GM18498 (cell line): Measurements from ENCODE around the gene GSTM1.
"Not testable (repeated sequence)": the region's sequence is repeated elsewhere in the genome, so short reads cannot be mapped to it uniquely, and the experiment has no call there.

Experiments used
- ATAC-seq: cut with Tn5 transposase; IDR thresholded peaks from one replicate; pipeline ENCODE4 v1.9.1; 2021; ENCODE audit warnings: mild to moderate bottlenecking, moderate library complexity; ENCODE audit not compliant: unreplicated experiment

Gene GSTM1

GRCh38 chr1:109659997-109660690 lies 27.5 kb upstream of the GSTM1 start:
- ATAC-seq, result no peak

GRCh38 chr1:109660691-109661026 lies 27.0 kb upstream of the GSTM1 start:
- not testable (repeated sequence) for ATAC-seq

- ATAC-seq, result no peak
These were observed 26.2 kb upstream of the GSTM1 start for GRCh38 chr1:109661391-109661790.

GRCh38 chr1:109664671-109665070 lies 22.9 kb upstream of the GSTM1 start:
- no peak for ATAC-seq

GRCh38 chr1:109667452-109668122 lies 20.0 kb upstream of the GSTM1 start, which contains the start of gene GSTM2:
Gene GSTM2, plus strand, starts transcription at chr1:109668057. Its CDS starts 59 bp downstream, at chr1:109668116.
- peak; percentile 99 for ATAC-seq

- ATAC-seq, result no peak
These were observed 19.4 kb upstream of the GSTM1 start for GRCh38 chr1:109668123-109668775.

GRCh38 chr1:109669246-109669948 lies 18.2 kb upstream of the GSTM1 start:
- no peak for ATAC-seq

GRCh38 chr1:109669949-109670302 lies 17.7 kb upstream of the GSTM1 start:
- not testable (repeated sequence) for ATAC-seq

GRCh38 chr1:109671067-109671466 lies 16.6 kb upstream of the GSTM1 start:
- no peak for ATAC-seq

- not testable (repeated sequence) for ATAC-seq
These were observed 13.8 kb upstream of the GSTM1 start for GRCh38 chr1:109673861-109674260.

GRCh38 chr1:109676683-109677381 lies 10.8 kb upstream of the GSTM1 start:
- ATAC-seq, result not testable (repeated sequence)

GRCh38 chr1:109677459-109677858 lies 10.2 kb upstream of the GSTM1 start:
- ATAC-seq, result no peak

GRCh38 chr1:109678637-109679036 lies 9.0 kb upstream of the GSTM1 start:
- ATAC-seq, result not testable (repeated sequence)

GRCh38 chr1:109684777-109685176 lies 2.8 kb upstream of the GSTM1 start:
- not testable (repeated sequence) for ATAC-seq

GRCh38 chr1:109685399-109685798 lies 2.2 kb upstream of the GSTM1 start:
- ATAC-seq, result not testable (repeated sequence)

- not testable (repeated sequence) for ATAC-seq
These were observed 1.7 kb upstream of the GSTM1 start for GRCh38 chr1:109685890-109686289.

GRCh38 chr1:109687109-109687508 lies 508 bp upstream of the GSTM1 start:
- ATAC-seq, result not testable (repeated sequence)

GRCh38 chr1:109689844-109690405 lies 2.3 kb downstream of the GSTM1 start:
- ATAC-seq, result no peak

- ATAC-seq, result no peak
These were observed 4.1 kb downstream of the GSTM1 start for GRCh38 chr1:109691759-109692158.

GRCh38 chr1:109694400-109694799 lies 6.8 kb downstream of the GSTM1 start:
- not testable (repeated sequence) for ATAC-seq
